Limb (tissue), 2 donors: ENCODE data around the gene SOCS6.
A peak's percentile ranks its signal among the peaks of the same experiment; 100 is the strongest.
"Not testable (repeated sequence)": the region's sequence is repeated elsewhere in the genome, so short reads cannot be mapped to it uniquely, and the experiment has no call there.

ENCODE experiments used
- DNase-seq, 2 donors: peaks; one replicate each; pipeline ENCODE4 v3.0.0-alpha.2; 2016; ENCODE audit errors: extremely low spot score in 2 of 2

Gene SOCS6

GRCh38 chr18:70288851-70289328, at the start of gene SOCS6:
Gene SOCS6 (plus strand): TSS chr18:70289045. CDS start chr18:70324669, 35,624 bp downstream.
- DNase-seq = peak; percentile 61 to 84

- no peak for DNase-seq
Measured at GRCh38 chr18:70243131-70243929, 45.5 kb upstream of the SOCS6 start.

GRCh38 chr18:70246061-70246466, 42.8 kb upstream of the SOCS6 start:
- no peak for DNase-seq

- DNase-seq = no peak
Measured at GRCh38 chr18:70249118-70249517, 39.7 kb upstream of the SOCS6 start.

DNA sequence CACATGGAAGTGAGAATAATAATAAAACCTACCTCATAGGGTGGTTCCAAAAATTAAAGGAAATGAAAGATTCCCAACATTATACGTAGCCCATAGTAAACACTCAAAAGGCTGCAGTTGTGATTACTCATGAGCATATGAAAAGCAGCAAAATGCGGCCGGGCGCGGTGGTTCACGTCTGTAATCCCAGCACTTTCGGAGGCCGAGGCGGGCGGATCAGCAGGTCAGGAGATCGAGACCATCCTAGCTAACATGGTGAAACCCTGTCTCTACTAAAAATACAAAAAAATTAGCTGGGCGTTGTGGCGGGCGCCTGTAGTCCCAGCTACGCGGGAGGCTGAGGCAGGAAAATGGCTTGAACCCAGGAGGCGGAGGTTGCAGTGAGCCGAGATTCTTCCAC, 39.0 kb upstream of the SOCS6 start:
- DNase-seq = not testable (repeated sequence)

DNA sequence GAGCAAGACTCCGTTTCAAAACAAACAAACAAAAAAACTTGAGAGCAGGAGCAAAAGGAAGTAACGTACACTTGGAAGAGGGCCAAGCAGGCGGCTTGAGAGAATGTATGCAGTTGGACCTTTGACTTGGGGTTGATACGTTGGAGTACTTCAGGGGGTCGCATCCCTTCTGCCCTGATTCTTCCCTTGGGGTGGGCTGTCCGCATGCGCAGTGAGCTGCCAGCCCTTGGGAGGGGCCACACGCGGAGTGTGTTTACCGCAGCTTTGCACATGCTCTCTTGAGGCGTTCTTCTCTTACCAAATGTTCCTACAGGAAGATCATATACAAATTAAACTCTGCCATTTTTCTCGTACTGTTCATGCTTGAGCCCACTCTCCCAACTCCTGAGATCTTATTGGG, 38.1 kb upstream of the SOCS6 start:
- DNase-seq = no peak

- DNase-seq = no peak
Measured at GRCh38 chr18:70256184-70256583, 32.7 kb upstream of the SOCS6 start.

- DNase-seq = no peak
Measured at GRCh38 chr18:70256994-70257393, 31.9 kb upstream of the SOCS6 start.

DNA sequence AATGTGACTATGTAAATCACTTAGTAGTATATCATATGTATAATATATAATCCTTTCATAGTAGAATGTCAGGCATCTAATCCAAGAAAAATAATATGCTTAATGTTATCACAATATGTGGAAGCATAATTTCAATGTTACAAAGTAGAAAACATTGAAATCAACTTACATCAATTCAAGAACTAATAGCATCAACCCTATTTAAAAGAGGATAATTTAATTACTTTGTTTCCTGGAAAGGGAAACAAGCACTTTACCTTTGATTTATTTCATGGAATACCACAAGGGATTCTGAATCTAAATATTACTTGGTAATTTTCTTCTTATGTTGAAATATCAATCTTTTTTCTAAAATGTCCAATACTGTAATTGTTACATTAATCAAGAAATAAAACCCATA, 30.6 kb upstream of the SOCS6 start:
- no peak for DNase-seq

DNA sequence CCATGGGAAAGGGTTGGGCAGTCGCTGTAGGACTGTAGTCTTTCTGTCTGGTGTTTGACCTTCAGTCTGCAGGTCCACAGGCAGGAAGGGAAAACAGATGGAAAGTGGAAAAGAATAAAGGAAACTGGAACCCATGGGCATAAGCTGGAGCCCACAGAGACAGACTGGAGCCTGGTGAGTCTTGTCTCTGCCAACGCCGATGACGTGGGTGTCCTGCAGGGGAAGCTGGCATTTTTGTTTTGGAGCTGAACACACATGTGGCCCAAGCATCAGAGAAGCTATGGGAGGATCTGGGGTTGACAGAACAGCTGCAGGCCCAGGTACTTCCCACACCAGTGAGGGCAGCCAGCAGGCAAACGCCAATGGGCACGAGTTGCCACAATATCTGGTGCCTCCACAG, 28.2 kb upstream of the SOCS6 start:
- DNase-seq = no peak

DNA sequence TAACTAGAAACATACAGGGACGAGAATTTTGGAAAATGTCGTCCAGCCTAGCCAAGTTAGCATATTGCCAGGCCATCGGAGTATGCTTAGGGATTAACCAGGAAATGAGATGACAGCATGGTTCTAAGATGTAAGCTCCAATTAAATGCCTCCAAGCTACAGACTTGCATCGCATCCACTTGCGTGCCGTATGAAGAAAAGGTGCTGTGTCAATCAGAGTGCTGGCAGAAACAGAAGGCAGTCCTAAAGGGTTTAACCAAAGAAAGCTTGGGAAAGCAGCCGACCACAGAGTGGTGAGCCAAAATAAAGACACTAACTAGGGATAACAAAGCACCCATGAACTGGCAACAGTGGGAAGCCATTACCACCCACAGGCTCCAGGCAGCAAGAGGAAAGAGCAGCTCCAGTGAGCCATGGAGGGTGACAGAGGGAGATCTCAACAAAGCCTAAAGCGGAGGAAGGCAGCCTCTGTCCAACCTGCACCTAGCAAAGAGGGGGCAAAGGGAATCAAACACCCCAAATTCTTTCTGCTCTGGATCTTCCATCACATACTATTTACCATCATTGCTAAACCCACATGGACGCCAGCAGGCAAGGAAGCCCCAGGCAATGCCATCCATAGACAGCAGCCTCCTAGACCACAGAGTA, 27.6 kb upstream of the SOCS6 start:
- no peak for DNase-seq

GRCh38 chr18:70263336-70263735, 25.5 kb upstream of the SOCS6 start:
- no peak for DNase-seq

- DNase-seq = no peak
Measured at GRCh38 chr18:70271742-70272141, 17.1 kb upstream of the SOCS6 start.

GRCh38 chr18:70273021-70273420, 15.8 kb upstream of the SOCS6 start:
- DNase-seq = no peak

GRCh38 chr18:70276416-70277191, 12.2 kb upstream of the SOCS6 start:
- no peak for DNase-seq

GRCh38 chr18:70279470-70279869, 9.4 kb upstream of the SOCS6 start:
- DNase-seq = no peak

- DNase-seq = no peak
Measured at GRCh38 chr18:70280007-70280925, 8.6 kb upstream of the SOCS6 start.

DNA sequence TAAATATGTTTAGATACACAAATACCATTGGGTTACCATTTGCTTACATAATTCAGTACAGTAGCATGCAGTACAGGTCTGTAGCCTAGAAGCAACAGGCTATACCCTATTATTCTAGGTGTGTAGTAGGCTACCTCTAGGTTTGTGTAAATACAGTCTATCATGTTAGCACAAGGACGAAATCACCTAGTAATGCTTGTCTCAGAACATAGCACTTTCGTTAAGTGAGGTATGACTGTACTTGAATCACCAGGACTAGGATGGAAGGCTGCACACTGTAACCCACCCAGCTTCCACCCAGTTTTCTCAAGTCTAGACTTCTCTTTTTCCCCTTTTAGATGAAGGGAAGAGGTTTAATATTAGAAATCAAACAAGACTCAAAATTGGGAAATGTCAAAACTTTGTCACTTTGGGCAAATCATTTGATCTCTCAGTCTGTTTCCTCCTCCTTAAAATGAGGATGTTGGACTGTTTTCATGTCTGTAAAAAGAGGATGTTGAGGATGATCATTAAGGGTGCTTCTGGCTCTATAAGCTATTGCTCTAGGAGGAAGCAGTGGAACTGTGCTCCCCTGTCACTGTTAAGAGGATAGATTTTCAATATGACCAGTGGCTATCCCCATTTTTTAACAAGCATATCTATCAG, 3.7 kb upstream of the SOCS6 start:
- no peak for DNase-seq

DNA sequence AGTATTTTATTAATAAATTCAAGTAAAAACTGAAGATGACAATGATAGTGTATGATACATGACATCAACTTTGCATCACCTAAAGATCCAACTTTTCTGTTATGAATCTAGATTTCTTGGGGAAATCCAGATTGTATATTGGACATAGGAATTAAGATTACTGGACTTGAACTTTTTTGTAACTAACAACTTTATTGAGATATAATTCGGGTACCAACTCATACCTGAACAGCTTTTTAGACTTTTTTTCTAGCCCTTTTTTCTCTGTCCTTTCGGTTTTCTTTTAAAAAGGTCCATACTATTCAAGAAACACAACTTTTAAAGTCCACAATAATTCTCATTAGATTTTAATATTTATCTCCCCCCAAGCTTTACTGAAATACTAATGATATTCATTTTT, 1.1 kb upstream of the SOCS6 start:
- no peak for DNase-seq

DNA sequence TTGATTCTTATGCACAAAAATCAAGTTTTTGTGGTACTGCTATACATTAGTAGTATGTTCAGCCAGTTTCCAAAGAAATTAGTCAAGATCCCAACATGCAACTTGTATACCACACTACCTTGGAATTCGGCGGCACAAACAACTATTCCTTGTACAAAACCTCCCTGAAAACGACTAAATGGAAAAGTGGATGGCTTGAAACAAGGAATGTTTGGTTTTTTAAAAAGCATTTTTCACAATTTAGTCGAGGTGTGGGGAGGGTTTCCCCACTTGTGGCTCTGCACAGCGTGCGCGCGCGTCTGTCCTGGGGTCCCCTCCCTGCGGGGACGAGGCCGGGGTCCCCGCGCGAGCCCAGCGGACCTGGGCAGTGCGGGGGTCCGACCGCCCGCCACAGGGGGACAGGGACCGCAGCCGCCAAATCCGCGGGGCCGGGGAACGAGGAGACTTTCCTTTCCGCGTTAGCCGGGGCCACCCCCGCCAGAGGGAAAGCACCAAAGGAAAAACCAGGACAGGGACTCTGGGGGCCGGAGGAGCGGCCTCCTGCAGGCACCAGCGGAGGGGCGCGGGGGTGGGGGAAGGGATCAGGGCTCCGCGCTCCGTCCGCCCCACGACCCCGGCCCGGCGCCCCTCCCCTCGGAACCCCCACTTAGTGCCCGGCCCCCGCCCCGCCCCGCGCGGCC, 534 bp upstream of the SOCS6 start:
- peak; percentile 18 to 79 for DNase-seq
